ENCODE results near the gene GPC5.

GPC5 gene

DNA sequence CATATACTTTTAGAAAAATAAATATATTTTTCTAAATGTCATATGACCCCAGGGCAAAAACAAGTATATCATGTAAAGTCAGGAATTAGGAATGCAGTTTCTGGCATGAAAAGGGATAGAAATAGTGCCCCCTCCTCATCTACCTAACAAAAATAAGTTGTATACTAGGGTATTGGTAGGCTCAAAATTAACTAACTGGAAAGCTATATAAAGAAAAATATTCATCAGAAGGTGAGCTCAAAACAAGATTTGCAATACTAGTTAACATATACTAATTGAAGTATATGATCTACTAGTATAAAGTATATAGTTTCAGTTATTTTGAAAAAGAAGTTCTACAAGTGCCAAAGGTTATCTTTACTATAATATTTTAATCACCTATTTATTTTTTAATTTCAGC, 200.2 kb downstream of the GPC5 start:
- Mint-ChIP-seq H3K27ac (no peak overlapping the region), H3K36me3 (no peaks in the 10 kb centered on the region), H3K4me1 (no peaks in the 10 kb centered on the region), H3K27me3 (no peaks in the 10 kb centered on the region), H3K9me3 (no peaks in the 10 kb centered on the region), H3K4me3 (no peak overlapping the region)
- ATAC-seq: no peak

DNA sequence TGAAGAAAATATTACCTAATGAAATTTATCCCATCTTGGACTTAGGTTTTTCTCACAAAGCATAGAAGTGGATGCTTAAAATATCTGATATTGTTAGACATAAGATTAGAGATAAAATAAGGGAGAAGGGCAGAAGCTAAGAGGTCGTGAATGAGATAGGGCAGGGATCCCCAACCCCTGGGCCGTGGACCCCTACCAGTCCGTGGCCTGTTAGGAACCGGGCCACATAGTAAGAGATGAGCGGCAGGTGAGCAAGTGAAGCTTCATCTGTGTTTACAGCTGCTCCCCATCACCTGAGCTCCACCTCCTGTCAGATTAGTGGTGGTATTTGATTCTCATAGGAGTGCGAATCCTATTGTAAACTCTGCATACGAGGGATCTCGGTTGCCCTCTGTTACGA, 202.9 kb downstream of the GPC5 start:
- Mint-ChIP-seq H3K9me3 (no peaks in the 10 kb centered on the region), H3K4me3 (no peak overlapping the region), H3K27me3 (no peaks in the 10 kb centered on the region), H3K36me3 (no peaks in the 10 kb centered on the region), H3K27ac (no peak overlapping the region), H3K4me1 (no peaks in the 10 kb centered on the region)
- ATAC-seq: no peak

DNA sequence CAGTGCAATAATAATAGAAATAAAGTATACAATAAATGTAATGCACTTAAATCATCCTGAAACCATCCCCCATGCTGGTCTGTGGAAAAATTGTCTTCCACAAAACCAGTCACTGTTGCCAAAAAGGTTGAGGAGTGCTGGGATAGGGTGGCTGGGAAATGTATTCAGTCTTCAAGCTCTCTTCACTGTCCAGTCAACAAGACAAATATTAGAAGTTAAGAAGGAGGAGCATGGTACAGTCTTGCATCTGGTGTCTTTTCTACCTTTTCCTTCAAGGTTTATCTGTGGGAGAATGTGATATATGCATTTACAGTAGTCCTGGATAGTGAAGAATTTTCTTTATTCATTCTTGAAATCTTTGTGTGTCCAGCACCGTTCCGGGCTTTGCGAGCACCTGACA, 203.4 kb downstream of the GPC5 start:
- Mint-ChIP-seq H3K27ac (no peak overlapping the region), H3K36me3 (no peaks in the 10 kb centered on the region), H3K4me3 (no peak overlapping the region), H3K9me3 (no peaks in the 10 kb centered on the region), H3K4me1 (no peaks in the 10 kb centered on the region), H3K27me3 (no peaks in the 10 kb centered on the region)
- ATAC-seq: no peak

DNA sequence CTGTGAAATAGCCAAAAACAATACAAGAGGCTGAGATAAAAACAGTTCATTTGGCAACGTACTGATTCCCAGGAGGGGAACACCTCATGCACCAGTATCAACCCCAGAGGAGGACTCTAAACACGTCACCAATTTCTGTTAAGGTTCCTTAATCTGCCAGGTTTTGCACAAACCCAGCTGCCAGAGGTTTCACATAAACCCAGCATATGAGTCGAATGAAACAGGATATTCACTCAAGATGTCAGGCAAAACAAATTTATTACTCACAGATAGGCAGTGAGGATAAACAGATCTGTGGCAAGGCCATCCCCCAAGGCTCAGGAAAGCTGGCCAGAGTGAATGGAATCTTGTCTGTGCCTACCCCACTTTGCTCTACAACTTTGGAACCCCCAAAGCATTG, 210.9 kb downstream of the GPC5 start:
- Mint-ChIP-seq H3K4me1 (no peaks in the 10 kb centered on the region), H3K27ac (no peak overlapping the region), H3K4me3 (no peak overlapping the region), H3K36me3 (no peaks in the 10 kb centered on the region), H3K9me3 (peaks cover 5% of the 10 kb centered on the region), H3K27me3 (no peaks in the 10 kb centered on the region)
- ATAC-seq: no peak

DNA sequence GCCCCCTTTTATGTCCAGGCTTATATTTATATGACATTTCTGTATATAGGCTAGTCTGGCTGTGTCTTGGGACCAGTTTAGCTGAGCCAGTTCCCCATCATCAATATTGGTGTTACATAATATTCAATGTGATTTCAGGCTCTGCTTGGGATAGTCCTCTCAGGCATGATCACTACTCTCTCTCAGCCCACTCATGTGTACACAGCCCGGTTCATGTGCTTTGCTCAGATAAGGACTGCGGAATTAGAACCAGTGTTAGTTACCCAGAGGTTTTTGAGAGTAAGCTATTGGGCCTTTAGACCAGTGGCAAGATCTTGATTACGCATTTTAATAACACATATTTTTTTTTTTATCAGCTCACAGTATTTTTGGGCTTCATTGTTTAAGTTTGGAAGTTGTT, 219.9 kb downstream of the GPC5 start:
- Mint-ChIP-seq H3K27ac (no peak overlapping the region), H3K4me1 (no peaks in the 10 kb centered on the region), H3K27me3 (no peaks in the 10 kb centered on the region), H3K9me3 (peaks cover 5% of the 10 kb centered on the region), H3K36me3 (no peaks in the 10 kb centered on the region), H3K4me3 (no peak overlapping the region)
- ATAC-seq: no peak

DNA sequence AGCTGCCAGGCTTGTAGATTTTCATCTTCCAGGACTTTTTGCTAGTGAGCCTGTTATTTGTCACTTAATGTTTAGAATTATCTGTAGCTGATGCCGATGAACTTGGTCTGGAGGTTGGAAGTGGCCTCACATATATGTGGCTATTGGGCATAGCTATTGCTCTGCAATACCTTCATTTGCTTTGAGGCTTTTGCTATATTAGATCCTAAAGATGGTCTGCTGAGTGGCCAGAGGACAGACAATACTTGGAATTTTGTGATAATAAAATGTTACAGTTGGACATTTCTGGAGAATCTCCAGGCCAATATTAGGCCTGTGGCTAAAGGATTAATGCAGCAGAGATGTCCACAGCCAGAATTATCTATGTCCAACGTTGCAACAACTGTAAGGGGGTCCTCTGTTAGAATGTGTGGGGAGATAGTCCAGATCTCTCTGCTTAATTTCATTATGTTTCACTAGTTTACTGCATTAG, 222.3 kb downstream of the GPC5 start:
- Mint-ChIP-seq H3K27ac (no peak overlapping the region), H3K4me3 (no peak overlapping the region), H3K4me1 (no peaks in the 10 kb centered on the region), H3K36me3 (no peaks in the 10 kb centered on the region), H3K9me3 (no peaks in the 10 kb centered on the region), H3K27me3 (no peaks in the 10 kb centered on the region)
- no peak for ATAC-seq

DNA sequence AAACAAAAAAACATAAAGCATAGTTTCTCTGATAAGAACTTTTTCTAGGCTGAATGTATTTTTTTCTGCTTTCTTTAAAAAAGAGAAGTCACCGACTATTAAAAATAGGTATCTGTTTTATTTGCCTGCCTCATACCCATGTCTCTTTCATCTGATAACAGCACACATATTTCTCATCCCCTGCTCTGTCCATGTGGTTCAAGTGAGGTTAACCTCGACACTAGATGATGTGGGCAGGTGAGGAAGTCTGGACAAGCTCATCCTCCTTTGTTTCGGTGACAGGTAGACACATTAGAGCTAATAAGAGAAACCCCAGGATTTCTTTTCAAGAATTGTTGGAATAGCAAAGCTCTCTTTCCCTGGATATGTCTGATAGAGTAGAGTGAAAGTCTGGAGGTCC, 222.7 kb downstream of the GPC5 start:
- Mint-ChIP-seq H3K36me3 (no peaks in the 10 kb centered on the region), H3K27me3 (no peaks in the 10 kb centered on the region), H3K27ac (no peak overlapping the region), H3K4me3 (no peak overlapping the region), H3K4me1 (no peaks in the 10 kb centered on the region), H3K9me3 (no peaks in the 10 kb centered on the region)
- ATAC-seq: no peak

DNA sequence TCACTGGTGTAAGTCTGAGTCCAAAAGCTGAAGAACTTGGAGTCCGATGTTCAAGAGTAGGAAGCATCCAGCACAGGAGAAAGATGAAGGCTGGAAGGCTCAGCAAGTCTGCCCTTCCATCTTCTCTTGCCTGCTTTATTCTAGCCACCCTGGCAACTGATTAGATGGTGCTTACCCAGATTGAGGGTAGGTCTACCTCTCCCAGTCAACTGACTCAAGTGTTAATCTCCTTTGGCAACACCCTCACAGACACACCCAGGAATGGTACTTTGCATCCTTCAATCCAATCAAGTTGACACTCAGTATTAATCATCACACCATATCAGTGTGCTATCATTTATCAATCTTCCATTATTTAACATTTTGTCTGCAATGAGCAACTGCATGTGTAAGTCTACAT, 223.5 kb downstream of the GPC5 start:
- ATAC-seq: no peak
- Mint-ChIP-seq H3K4me1 (no peaks in the 10 kb centered on the region), H3K4me3 (no peak overlapping the region), H3K27ac (no peak overlapping the region), H3K36me3 (no peaks in the 10 kb centered on the region), H3K9me3 (no peaks in the 10 kb centered on the region), H3K27me3 (no peaks in the 10 kb centered on the region)

DNA sequence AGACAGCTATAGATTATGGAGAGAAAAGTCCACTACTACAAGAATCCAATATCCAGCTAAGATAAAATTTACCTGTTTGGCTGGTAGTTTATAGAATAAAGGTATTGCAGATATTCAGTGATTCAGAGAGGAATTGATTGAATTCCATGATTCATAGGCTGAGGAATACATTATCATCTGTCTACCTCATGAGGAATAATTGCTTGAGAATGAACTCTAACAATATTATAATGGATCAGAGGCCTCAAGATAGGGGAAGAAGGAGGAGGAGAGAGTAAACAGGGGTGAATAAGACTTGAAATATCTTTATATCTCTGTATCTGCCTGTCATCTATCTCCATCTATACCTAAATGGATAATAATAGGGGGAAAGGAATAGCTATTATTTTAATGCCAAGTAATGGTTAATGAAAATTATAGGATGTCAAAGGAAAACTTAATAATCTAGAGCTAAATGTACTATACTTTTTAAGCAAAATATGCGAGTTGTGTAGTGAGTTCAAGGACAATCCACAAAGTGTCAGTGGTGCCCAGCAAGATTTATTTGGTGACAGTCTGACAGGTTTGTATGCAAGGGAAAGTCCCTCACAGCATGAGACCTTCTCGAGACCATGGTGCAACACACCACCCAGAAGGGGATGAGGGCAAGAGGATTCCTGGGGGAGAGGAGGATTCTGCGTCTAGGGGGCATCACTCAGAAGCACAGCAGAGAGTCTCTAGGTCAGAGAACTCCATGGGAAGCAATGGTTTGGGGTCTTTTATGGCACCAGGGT, 224.5 kb downstream of the GPC5 start:
- no peak for ATAC-seq
- Mint-ChIP-seq H3K36me3 (no peaks in the 10 kb centered on the region), H3K27me3 (no peaks in the 10 kb centered on the region), H3K4me1 (no peaks in the 10 kb centered on the region), H3K27ac (no peak overlapping the region), H3K9me3 (no peaks in the 10 kb centered on the region), H3K4me3 (no peak overlapping the region)

DNA sequence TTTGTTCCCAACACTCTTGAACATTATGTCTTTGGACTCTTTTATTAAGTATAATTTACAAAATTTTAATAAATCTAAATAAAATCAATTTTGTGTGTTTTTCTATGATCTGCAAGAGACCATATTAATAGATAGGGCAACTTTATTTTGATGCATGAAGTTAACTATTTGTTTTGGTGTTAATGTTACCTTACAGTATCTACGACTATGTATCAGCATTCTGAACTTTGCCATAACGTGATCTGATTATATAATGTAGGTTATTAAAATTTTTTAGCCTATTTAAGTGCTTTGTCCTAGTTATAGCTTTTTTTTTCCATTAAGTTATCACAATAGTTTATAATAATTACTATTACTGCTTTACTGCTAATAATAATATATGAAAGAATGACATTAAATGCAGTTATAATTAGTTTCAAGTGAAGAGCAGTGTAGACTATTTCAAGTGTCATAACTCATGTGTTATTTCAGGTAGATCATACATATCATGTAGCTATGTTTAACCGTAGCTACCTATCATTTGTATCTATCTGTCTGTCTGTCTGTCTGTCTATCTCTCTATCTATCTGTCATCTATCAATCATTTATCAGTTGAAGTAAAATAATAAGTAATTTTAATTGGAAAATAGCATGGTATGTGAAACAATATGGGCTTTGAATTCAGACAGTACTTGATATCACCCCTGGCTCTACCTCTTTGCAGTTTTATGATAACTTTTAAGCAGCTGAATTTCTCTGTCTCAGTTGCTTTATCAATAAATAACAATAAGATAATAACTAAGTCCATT, 229.7 kb downstream of the GPC5 start:
- no peak overlapping the region for H3K27ac Mint-ChIP-seq
- no peak overlapping the region for H3K4me3 Mint-ChIP-seq
- no peaks in the 10 kb centered on the region for H3K27me3 Mint-ChIP-seq
- no peaks in the 10 kb centered on the region for H3K36me3 Mint-ChIP-seq
- ATAC-seq: no peak
- no peaks in the 10 kb centered on the region for H3K4me1 Mint-ChIP-seq
- no peaks in the 10 kb centered on the region for H3K9me3 Mint-ChIP-seq

DNA sequence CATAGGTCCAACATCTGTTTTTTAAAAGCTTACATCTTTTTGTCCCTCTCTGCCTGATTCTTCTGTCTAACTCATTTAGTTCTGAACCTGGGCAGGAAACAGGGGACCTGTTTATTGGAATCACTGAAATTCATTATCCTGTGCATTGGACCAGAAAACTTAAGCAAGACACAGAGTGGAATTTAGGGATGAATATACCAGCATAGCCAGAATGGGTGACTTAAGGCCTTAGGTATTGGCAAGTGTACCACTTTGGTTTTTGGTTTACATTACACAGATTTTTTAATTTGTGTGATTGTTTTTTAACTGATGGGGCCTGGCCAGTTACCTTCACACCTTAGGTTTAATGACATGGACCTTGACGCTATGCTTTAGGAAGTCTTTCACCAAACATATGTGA, 232.5 kb downstream of the GPC5 start:
- ATAC-seq: no peak
- H3K27me3 Mint-ChIP-seq: no peaks in the 10 kb centered on the region
- no peaks in the 10 kb centered on the region for H3K9me3 Mint-ChIP-seq
- no peak overlapping the region for H3K4me3 Mint-ChIP-seq
- H3K27ac Mint-ChIP-seq: no peak overlapping the region
- no peaks in the 10 kb centered on the region for H3K4me1 Mint-ChIP-seq
- no peaks in the 10 kb centered on the region for H3K36me3 Mint-ChIP-seq

DNA sequence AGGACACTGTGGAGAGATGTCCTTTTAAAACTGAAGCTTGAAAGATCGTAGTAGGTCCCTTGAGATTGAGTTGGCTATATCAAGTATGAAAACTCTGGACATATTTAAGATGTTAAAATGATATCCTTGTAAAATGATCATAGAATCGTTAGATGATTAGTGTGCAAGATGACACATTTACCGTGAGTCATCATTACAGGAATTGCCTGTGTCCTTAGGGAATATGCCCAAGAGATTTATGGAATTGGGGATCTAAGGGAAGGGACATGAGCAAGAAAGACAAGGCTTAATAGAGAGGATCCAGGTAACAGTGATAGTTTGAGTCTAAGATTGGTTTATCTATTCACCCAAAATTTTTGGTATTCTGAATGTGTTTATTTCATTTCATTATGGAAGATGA, 233.7 kb downstream of the GPC5 start:
- Mint-ChIP-seq H3K4me1 (no peaks in the 10 kb centered on the region), H3K27me3 (no peaks in the 10 kb centered on the region), H3K9me3 (no peaks in the 10 kb centered on the region), H3K27ac (no peak overlapping the region), H3K36me3 (no peaks in the 10 kb centered on the region), H3K4me3 (no peak overlapping the region)
- no peak for ATAC-seq

DNA sequence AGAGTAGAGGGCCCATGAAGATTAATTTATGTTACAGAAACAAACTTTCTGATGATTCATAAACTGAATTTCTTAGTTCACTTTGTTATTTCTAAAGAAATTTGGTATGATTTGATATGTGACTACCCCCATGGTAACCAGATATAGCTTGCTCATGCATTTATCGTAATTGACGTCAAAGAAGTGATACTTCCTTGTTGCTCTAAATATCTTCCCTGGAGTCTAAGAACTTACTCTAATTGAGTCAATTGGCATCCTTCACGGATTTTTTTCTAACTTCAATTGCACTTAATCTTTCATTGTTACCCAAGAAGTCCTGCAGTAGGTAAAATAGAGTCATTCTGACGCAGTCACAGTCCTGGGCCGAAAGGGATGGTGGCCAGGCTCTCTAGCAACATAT, 240.9 kb downstream of the GPC5 start:
- no peak for ATAC-seq
- H3K4me3 Mint-ChIP-seq: no peak overlapping the region

DNA sequence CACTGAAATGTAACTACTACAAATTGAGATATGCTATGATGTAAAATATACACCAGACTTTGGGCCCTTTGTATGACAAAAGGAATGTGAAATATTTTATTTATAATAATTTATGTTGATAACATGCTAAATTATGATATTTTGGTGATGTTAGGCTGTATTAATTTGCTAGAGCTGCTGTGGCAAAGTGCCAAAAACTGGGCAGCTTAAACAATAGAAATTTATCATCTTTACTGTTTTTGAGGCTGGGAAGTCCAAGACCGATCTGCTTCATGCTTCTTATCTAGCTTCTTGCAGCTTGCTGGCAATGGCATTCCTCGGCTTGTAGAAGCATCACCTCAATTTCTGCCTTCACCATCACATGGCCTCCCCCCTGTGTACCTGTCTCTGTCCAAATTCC, 245.0 kb downstream of the GPC5 start:
- Mint-ChIP-seq H3K4me3 (no peak overlapping the region), H3K36me3 (no peaks in the 10 kb centered on the region), H3K27ac (no peak overlapping the region), H3K4me1 (no peaks in the 10 kb centered on the region), H3K27me3 (no peaks in the 10 kb centered on the region), H3K9me3 (no peaks in the 10 kb centered on the region)
- ATAC-seq: no peak

More for the DNA sequence above, 240.9 kb downstream of the GPC5 start:
- Mint-ChIP-seq H3K4me1 (no peaks in the 10 kb centered on the region), H3K36me3 (no peaks in the 10 kb centered on the region), H3K27me3 (no peaks in the 10 kb centered on the region), H3K27ac (no peak overlapping the region), H3K9me3 (no peaks in the 10 kb centered on the region)

DNA sequence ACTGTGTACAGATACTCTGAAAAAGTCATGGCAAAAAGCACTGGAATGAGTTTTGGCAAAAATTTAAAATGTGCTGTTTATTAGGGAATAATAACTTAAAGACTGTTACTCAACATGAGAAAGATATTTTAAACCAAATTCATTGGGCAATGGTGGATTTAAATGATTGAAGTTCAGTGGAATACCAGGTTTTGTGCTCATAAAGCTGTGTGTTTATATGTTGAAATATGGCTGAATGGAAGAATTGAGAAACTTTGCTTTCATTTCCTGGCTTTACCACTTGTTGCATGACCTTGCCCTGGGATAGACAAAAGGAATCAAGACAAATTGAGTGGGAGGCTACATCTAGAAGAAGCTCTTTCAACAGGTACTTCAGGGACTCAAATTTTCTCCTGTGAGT, 246.4 kb downstream of the GPC5 start:
- no peak overlapping the region for H3K27ac Mint-ChIP-seq
- no peaks in the 10 kb centered on the region for H3K27me3 Mint-ChIP-seq

DNA sequence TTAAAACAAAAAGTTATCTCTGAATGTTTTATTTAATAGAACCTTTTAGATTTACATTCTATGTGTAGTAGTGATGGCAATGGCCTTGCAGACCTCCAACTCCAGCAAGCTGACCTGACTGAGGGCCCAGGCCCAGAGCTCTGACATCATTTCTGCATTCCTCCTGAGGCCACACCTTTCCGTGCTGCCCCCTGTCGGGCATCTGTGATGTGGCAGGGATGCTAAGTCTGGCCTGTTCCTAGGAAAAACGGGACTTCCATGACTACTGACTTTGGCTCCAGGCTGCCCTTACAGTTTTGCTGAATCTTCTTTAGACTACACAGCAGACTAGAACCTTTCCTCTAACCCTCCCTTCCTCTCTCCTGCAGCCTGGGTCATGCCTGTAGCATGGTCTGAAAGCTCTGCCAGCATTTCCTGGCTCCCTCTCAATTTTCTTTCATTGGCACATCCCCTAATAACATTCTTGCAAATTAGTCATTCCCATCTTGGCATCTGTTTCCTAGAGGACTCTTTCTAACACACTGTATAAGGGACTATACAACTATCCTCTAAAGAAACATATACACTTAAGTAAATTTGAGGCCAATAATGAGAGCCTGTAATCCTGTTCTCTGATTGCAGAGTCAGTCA, 249.1 kb downstream of the GPC5 start:
- Mint-ChIP-seq H3K4me1 (no peaks in the 10 kb centered on the region), H3K36me3 (no peaks in the 10 kb centered on the region), H3K27me3 (no peaks in the 10 kb centered on the region), H3K27ac (no peak overlapping the region), H3K4me3 (no peak overlapping the region), H3K9me3 (peaks cover 3% of the 10 kb centered on the region)
- no peak for ATAC-seq

More for the DNA sequence above, 246.4 kb downstream of the GPC5 start:
- no peak overlapping the region for H3K4me3 Mint-ChIP-seq
- H3K4me1 Mint-ChIP-seq: no peaks in the 10 kb centered on the region
- no peaks in the 10 kb centered on the region for H3K36me3 Mint-ChIP-seq
- H3K9me3 Mint-ChIP-seq: peaks cover 3% of the 10 kb centered on the region
- no peak for ATAC-seq
